ENCODE measurements around the gene UCP3. TPM values are rescaled to one million over a fixed set of nuclear protein-coding genes. Genes with fewer than 3 reads are reported as not detected.

UCP3 gene
- total RNA-seq, 1 experiment from 2014 or later = 1.3 TPM

- Histone ChIP-seq H3K9ac (ENCODE audit: low read length) (no peak overlapping the region), H3K27me3 (ENCODE audit: insufficient read depth, low read length) (no peaks in the 10 kb centered on the region), H2AFZ (ENCODE audit: low read depth, low read length, poor library complexity, severe bottlenecking) (no peak overlapping the region), H3K9me3 (ENCODE audit: control insufficient read depth in 1 of 2, insufficient read depth in 1 of 2, low read depth in 1 of 2, low read length in 2 of 2) (no peaks in the 10 kb centered on the region), H3K79me2 (ENCODE audit: insufficient read depth, low read length) (no peaks in the 10 kb centered on the region), H3K4me1 (ENCODE audit: control insufficient read depth in 1 of 2, insufficient read depth in 2 of 2, low read length in 2 of 2) (no peaks in the 10 kb centered on the region), H3K4me2 (ENCODE audit: low read length) (no peak overlapping the region), H3K4me3 (replicated peaks in 1 of 2; ENCODE audit: low read depth in 1 of 2, low read length in 2 of 2) (no peak overlapping the region), H3K27ac (ENCODE audit: low read depth, low read length) (no peak overlapping the region), H3K9me2 (ENCODE audit: insufficient read depth) (no peaks in the 10 kb centered on the region), H3K36me3 (ENCODE audit: control insufficient read depth in 1 of 2, insufficient read depth in 2 of 2, low read length in 2 of 2) (no peaks in the 10 kb centered on the region), H4K20me1 (ENCODE audit: insufficient read depth) (no peaks in the 10 kb centered on the region)
- ATAC-seq (no peak), DNase-seq (ENCODE audit: low read depth, low spot score) (no peak)
- ChIA-PET POLR2A (no interaction called here), RAD21 (ENCODE audit: low non-redundant PET in 1 of 2, low total read pairs in 2 of 2, uncharacterized antibody in 2 of 2, unreplicated experiment in 2 of 2) (no interaction called here), CTCF (no interaction called here)
- intact Hi-C loops (cut with micrococcal nuclease) = no loop called here
- TF ChIP-seq EZH2phosphoT487 (IDR thresholded peaks at IDR 0.05; ENCODE audit: borderline replicate concordance) (no peak), JUND (IDR thresholded peaks at IDR 0.05) (no peak), EZH2 (IDR thresholded peaks at IDR 0.05) (no peak), RAD21 (IDR thresholded peaks at IDR 0.05; ENCODE audit: low read depth) (no peak), CBX3 (IDR thresholded peaks at IDR 0.05; ENCODE audit: low read depth) (no peak), FOSL1 (IDR thresholded peaks at IDR 0.05; ENCODE audit: low read depth) (no peak), CEBPB (IDR thresholded peaks at IDR 0.05; ENCODE audit: low read depth) (no peak), ZFX (IDR thresholded peaks at IDR 0.05) (no peak), TCF7L2 (IDR thresholded peaks at IDR 0.05; ENCODE audit: borderline replicate concordance, extremely low read depth, insufficient read depth, insufficient read length) (no peak), SRF (IDR thresholded peaks at IDR 0.05; ENCODE audit: low read depth) (no peak), ZNF274 (IDR thresholded peaks at IDR 0.05; ENCODE audit: low read depth, low read length) (no peak), MAX (IDR thresholded peaks at IDR 0.05) (no peak), ZBTB33 (IDR thresholded peaks at IDR 0.05; ENCODE audit: extremely low read depth, insufficient replicate concordance, low read length) (no peak), ELF1 (IDR thresholded peaks at IDR 0.05; ENCODE audit: borderline replicate concordance, low read depth) (no peak), REST (IDR thresholded peaks at IDR 0.05; ENCODE audit: low read depth) (no peak)
- no TSS peak for BruUV-seq (replicated peaks)
These were observed 13.6 kb downstream of the UCP3 start for GRCh38 chr11:73995247-73995646.

Measured in HCT116 (cell line).